Measurements from ENCODE around the gene SHE. TPM values are rescaled to one million over a fixed set of nuclear protein-coding genes. Genes with fewer than 3 reads are reported as not detected.

SHE gene
- total RNA-seq, 4 donors from 2014 or later, result 15.6 to 77.9 (median 25.4) TPM

- no peak for ATAC-seq (ENCODE audit: low FRiP score)
- no peak for DNase-seq (ENCODE audit: low spot score)
- no peak for TF ChIP-seq CTCF (IDR thresholded peaks at IDR 0.05)
These were observed 33.5 kb downstream of the SHE start for GRCh38 chr1:154468535-154469250.

GRCh38 chr1:154467434-154468102 lies 34.6 kb downstream of the SHE start:
- ATAC-seq (ENCODE audit: low FRiP score), result no peak
- TF ChIP-seq CTCF (IDR thresholded peaks at IDR 0.05), result no peak

GRCh38 chr1:154466921-154467417 lies 35.2 kb downstream of the SHE start:
- ATAC-seq (ENCODE audit: low FRiP score), result no peak
- TF ChIP-seq CTCF (IDR thresholded peaks at IDR 0.05), result no peak
- DNase-seq (ENCODE audit: low spot score), result no peak

More at GRCh38 chr1:154467434-154468102, 34.6 kb downstream of the SHE start:
- no peak for DNase-seq (ENCODE audit: low spot score)

- no peak for TF ChIP-seq CTCF (IDR thresholded peaks at IDR 0.05)
- DNase-seq (ENCODE audit: low spot score) (no peak), ATAC-seq (ENCODE audit: low FRiP score) (no peak)
These were observed 36.0 kb downstream of the SHE start for GRCh38 chr1:154466206-154466605.

- no peak for TF ChIP-seq CTCF (IDR thresholded peaks at IDR 0.05)
- no peak for DNase-seq (ENCODE audit: low spot score)
- ATAC-seq (ENCODE audit: low FRiP score), result no peak
These were observed 36.5 kb downstream of the SHE start for GRCh38 chr1:154465621-154466195.

GRCh38 chr1:154463512-154463990 lies 38.7 kb downstream of the SHE start:
- no peak for ATAC-seq (ENCODE audit: low FRiP score)
- no peak for TF ChIP-seq CTCF (IDR thresholded peaks at IDR 0.05)
- DNase-seq (ENCODE audit: low spot score), result no peak

Data from omental fat pad (tissue), 4 donors.